GM18498 (cell line): ENCODE data around the gene BRD4.

Experiments used
- ATAC-seq: cut with Tn5 transposase; IDR thresholded peaks from one replicate; pipeline ENCODE4 v1.9.1; 2021; ENCODE audit warnings: mild to moderate bottlenecking, moderate library complexity; ENCODE audit not compliant: unreplicated experiment

BRD4 gene

GRCh38 chr19:15268192-15268927, 64.0 kb downstream of the BRD4 start:
- ATAC-seq: no peak

DNA sequence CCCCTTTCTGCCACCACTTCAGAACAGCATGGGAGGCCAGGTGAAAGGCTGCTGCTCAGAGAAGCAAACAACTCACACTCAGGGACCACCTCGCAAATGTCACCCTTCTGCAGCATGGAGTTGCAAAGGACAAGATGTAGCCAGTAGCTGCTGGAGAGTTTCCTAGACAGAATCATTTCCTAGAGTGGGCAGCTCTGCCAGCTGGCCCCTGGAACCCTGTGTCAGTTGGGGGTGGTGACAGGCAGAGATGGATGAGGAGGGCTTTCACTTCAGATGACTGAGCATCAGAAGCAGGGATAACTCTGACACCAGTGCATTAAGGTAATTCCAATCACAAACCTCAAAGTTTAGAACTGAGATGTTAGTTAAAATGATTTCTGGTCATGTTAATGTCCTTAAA, 65.7 kb downstream of the BRD4 start:
- ATAC-seq: no peak

GRCh38 chr19:15265850-15266248, 66.5 kb downstream of the BRD4 start:
- no peak for ATAC-seq

GRCh38 chr19:15265214-15265849, 67.0 kb downstream of the BRD4 start:
- no peak for ATAC-seq

DNA sequence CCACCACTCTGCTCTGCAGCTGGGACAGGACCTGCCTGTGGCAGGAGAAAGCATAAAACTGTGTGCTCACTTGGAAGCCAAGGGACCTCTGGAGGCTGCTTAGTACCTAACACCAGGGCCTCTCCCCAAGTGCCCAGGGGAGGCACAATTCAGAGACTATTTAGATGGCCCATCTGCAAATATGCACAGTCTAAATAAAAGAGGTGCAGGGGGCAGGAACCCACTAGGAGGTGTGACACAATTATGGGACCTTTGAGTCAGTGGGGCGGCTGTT, 67.5 kb downstream of the BRD4 start:
- ATAC-seq: no peak

GRCh38 chr19:15264061-15264932, 68.0 kb downstream of the BRD4 start:
- ATAC-seq: no peak

DNA sequence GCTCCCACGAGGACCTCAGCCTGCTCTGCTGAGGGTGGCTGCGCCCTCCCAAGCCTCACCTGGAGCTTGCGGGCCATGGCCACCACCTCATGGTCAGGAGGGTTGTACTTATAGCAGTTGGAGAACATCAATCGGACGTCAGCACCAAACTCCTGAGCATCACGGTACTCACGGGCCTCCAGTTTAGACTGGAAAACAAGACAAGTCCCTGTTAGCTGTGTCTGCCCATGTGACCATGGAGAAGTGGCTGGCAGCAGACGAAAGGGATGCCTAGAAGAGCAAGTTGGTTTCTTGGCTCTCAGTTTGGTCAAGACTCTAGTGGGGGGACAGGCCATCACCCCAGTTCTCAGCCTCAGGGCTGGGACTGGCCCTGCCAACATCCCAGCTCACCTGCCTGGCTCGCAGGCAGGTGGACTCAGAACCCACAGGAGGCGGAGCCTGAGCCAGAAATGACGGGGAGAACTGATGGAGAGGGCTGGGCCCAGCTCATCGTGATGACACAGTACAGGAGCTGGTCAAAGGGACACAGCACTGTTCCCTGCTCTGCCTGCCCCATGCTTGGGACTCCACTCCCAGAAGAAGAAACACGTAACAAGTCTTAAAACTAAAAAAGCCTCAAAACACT, 68.9 kb downstream of the BRD4 start:
- no peak for ATAC-seq

- ATAC-seq: no peak
Observed at GRCh38 chr19:15262011-15262410, 70.3 kb downstream of the BRD4 start.

DNA sequence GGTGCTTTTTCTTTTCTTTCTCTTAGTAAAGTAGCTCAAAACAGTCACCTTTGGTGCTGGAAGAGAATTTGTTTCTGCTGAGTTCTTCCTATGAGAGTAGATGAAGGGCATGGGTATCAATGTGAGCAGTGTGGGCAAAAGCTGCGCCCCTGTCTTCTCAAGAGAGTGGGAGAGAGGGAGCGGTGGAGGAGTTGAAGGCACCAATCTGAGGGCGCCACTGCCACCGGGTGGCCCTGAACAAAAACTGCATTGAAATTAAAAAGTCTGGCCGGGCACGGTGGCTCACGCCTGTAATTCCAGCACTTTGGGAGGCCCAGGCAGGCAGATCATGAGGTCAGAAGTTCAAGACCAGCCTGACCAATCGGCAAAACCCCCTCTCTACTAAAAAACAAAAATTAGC, 71.4 kb downstream of the BRD4 start:
- no peak for ATAC-seq

- ATAC-seq: no peak
Observed at GRCh38 chr19:15259907-15260306, 72.4 kb downstream of the BRD4 start.

DNA sequence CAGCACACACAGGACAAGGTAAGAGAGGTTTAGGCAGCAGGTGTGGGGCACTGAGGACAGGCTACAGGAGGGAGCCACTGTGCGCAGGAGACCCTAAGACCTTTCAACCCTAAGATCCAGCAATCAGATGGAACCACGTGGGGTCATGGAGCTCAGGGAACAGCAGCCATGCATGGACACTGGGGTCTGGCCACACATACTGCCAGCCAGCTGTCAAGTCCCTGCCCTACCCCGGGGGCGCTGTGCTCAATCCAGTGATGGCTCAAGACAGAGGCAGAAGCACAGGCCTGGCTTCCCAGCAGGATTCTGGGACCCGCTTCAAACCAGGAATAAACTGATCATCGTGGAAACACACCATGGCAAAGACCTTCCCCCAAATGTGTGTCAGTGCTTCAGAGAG, 74.6 kb downstream of the BRD4 start:
- ATAC-seq: no peak

DNA sequence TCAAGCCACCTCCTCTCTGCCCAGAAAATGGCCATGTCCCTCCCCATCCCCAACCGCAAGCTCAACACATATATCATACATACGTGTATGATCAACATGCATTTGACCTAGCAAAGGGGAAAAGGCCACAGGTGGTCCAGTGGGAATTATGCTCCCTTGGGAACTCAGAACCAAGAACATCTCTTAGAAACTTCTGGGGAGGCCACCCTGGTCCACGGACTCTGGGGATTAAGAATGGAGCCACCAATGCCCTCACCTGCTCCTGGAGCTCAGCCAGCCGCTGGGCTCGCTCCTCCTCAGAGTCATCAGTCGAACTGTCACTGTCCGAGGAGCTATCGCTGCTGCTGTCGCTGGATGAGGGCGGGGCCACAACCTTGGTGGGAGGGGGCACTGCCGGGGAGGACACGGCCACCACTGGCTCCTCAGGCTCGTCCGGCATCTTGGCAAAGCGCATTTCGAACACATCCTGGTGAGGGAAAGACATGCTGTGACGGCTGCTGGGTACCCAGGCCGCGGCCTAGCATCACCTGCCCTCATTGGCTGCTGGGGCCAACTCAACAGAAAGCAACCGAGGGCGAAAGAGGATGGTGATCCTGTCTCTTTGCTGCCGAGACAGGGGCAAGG, 75.5 kb downstream of the BRD4 start:
- no peak for ATAC-seq

- no peak for ATAC-seq
Observed at GRCh38 chr19:15255359-15255990, 76.9 kb downstream of the BRD4 start.

GRCh38 chr19:15254547-15254946, 77.8 kb downstream of the BRD4 start:
- no peak for ATAC-seq

GRCh38 chr19:15253513-15253912, 78.8 kb downstream of the BRD4 start:
- ATAC-seq: no peak

DNA sequence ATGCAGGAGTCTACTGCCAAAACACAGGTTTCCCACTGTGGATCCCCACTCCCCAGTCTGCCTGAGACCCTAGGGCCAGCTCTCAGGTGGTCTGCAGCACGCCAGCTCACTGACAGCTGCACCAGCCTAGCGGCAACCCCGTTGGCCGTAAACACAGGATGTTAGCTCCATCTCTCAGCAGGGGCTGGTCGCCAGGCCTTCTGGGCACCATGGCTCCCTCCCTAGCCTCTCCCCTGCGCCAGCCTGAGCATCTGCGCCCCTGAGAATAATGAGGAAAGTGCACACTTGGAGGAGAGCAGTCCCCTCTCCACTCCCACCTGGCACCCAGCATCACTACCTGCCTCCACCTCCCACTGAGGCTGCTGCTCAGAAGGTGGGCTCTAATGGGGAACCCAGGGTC, 79.3 kb downstream of the BRD4 start:
- no peak for ATAC-seq

- ATAC-seq: no peak
Observed at GRCh38 chr19:15252398-15253018, 79.8 kb downstream of the BRD4 start.

GRCh38 chr19:15251749-15252397, 80.5 kb downstream of the BRD4 start:
- ATAC-seq: no peak

GRCh38 chr19:15251010-15251748, 81.2 kb downstream of the BRD4 start:
- ATAC-seq: no peak
